Tibial nerve (tissue), 3 donors: ENCODE data around the gene PLXNA4.

Source experiments
- POLR2A ChIP-seq, 2 donors: fragments of 450-650 bp; IDR thresholded peaks; one replicate each; pipeline ENCODE4 v1.6.1; 2017; ENCODE audit warnings: antibody characterized with exemption in 2 of 2, mild to moderate bottlenecking in 2 of 2, moderate library complexity in 2 of 2
- TF ChIP-seq, protein P1 (sequence below), 5 experiments: fragments of 200-600 bp in 3 of 5; fragments of 450-650 bp in 2 of 5; sonication (generic) in 3 of 5; IDR thresholded peaks; one replicate each; pipeline ENCODE4 v1.5.1; 2016 to 2019; ENCODE audit warnings: antibody characterized with exemption in 5 of 5, mild to moderate bottlenecking in 3 of 5, moderate library complexity in 2 of 5

DNA sequence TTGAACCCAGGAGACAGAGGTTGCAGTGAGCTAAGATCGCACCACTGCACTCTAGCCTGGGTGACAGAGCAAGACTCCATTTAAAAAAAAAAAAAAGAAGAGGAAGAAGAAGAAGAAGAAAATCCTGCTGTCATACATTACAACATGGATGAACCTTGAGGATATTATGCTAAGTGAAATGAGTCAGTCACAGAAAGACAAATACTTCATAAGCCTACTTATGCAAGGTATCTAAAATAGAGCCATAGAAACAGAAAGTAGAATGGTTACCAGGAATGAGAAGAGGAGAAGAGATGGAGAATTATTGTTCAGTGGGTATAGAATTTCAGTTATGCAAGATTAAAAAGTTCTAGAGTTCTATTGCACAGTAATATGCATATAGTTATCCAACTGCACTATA is 466.5 kb downstream of the PLXNA4 start:
- TF ChIP-seq, protein P1, sequence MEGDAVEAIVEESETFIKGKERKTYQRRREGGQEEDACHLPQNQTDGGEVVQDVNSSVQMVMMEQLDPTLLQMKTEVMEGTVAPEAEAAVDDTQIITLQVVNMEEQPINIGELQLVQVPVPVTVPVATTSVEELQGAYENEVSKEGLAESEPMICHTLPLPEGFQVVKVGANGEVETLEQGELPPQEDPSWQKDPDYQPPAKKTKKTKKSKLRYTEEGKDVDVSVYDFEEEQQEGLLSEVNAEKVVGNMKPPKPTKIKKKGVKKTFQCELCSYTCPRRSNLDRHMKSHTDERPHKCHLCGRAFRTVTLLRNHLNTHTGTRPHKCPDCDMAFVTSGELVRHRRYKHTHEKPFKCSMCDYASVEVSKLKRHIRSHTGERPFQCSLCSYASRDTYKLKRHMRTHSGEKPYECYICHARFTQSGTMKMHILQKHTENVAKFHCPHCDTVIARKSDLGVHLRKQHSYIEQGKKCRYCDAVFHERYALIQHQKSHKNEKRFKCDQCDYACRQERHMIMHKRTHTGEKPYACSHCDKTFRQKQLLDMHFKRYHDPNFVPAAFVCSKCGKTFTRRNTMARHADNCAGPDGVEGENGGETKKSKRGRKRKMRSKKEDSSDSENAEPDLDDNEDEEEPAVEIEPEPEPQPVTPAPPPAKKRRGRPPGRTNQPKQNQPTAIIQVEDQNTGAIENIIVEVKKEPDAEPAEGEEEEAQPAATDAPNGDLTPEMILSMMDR (IDR thresholded peaks at IDR 0.05) = no peak
- no peak for TF ChIP-seq POLR2A (IDR thresholded peaks at IDR 0.05)
